Breast epithelium (tissue), 3 donors: ENCODE results near the gene KIAA0513.

Experiments used
- POLR2A ChIP-seq: fragments of 450-650 bp; IDR thresholded peaks from one replicate; pipeline ENCODE4 v1.6.1; 2016; ENCODE audit warnings: antibody characterized with exemption, mild to moderate bottlenecking, moderate library complexity
- POLR2AphosphoS5 ChIP-seq, 3 donors: sonication (generic); formaldehyde crosslinking; IDR thresholded peaks; one replicate each; pipeline ENCODE4 v1.6.1; 2017; ENCODE audit warnings: antibody characterized with exemption in 3 of 3

DNA sequence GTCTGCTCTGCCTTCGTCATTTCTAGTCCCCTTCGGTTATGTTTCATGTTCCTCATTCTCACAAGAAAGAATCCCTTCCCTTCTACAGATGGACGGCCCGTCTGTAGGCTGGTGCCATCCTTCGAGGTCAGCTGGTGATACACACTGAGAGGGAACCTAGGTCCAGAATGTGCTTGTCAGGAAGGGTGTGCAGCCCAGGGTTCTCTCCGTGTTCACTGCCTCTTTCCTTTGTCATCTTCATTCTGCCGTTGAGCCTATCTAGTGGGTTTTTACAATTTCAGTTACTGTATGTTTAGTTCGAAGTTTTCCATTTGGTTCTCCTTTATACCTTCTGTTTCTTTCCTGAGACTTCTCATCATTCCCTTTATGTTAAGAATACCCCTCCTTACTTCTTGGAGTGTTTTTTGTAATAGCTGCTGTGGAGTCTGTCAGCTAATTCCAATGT lies 18.9 kb downstream of the KIAA0513 start:
- TF ChIP-seq POLR2A (no peak), POLR2AphosphoS5 (IDR thresholded peaks at IDR 0.05) (no peak)
